Left forelimb (tissue), 1 donor: ENCODE measurements around the gene GLIS1.
A peak's percentile ranks its signal among the peaks of the same experiment; 100 is the strongest.

Experiments
- DNase-seq: peaks from one replicate; pipeline ENCODE4 v3.0.0-alpha.2; 2018; ENCODE audit warnings: low spot score

The GLIS1 gene

GRCh38 chr1:53594391-53595180 lies 144.4 kb downstream of the GLIS1 start:
- DNase-seq, result no peak

- DNase-seq, result no peak
These were observed 145.1 kb downstream of the GLIS1 start for GRCh38 chr1:53593758-53594380.

- DNase-seq, result peak; percentile 62
These were observed 145.8 kb downstream of the GLIS1 start for GRCh38 chr1:53592985-53593757.

GRCh38 chr1:53592521-53592982 lies 146.4 kb downstream of the GLIS1 start:
- peak; percentile 63 for DNase-seq

- DNase-seq, result no peak
These were observed 147.0 kb downstream of the GLIS1 start for GRCh38 chr1:53591924-53592323.

GRCh38 chr1:53590531-53591515 lies 148.1 kb downstream of the GLIS1 start:
- peak; percentile 71 for DNase-seq

- DNase-seq, result no peak
These were observed 148.9 kb downstream of the GLIS1 start for GRCh38 chr1:53590104-53590503.

GRCh38 chr1:53589043-53589887 lies 149.7 kb downstream of the GLIS1 start:
- no peak for DNase-seq

- no peak for DNase-seq
These were observed 150.7 kb downstream of the GLIS1 start for GRCh38 chr1:53588053-53588779.

- peak; percentile 53 for DNase-seq
These were observed 151.5 kb downstream of the GLIS1 start for GRCh38 chr1:53587252-53587988.

- DNase-seq, result peak; percentile 28
These were observed 152.2 kb downstream of the GLIS1 start for GRCh38 chr1:53586765-53587164.

- DNase-seq, result peak; percentile 60
These were observed 153.4 kb downstream of the GLIS1 start for GRCh38 chr1:53585565-53585964.

GRCh38 chr1:53585129-53585528 lies 153.8 kb downstream of the GLIS1 start:
- peak; percentile 40 for DNase-seq

- DNase-seq, result peak; percentile 47
These were observed 154.2 kb downstream of the GLIS1 start for GRCh38 chr1:53584777-53585107.

- DNase-seq, result peak; percentile 18
These were observed 154.8 kb downstream of the GLIS1 start for GRCh38 chr1:53583868-53584776.

GRCh38 chr1:53583021-53583867 lies 155.7 kb downstream of the GLIS1 start:
- peak; percentile 68 for DNase-seq
